Stimulated activated CD8-positive, alpha-beta memory T cell treated with anti-CD3 and anti-CD28 coated beads, Interleukin-12 subunit alpha, Interleukin-12 subunit beta, amount 100 ng/mL, for 1 hour (primary cell): ENCODE measurements around the gene YY1AP1.
"Not testable (repeated sequence)": the region's sequence is repeated elsewhere in the genome, so short reads cannot be mapped to it uniquely, and the experiment has no call there.

ENCODE experiments used
- DNase-seq: peaks from one replicate; pipeline ENCODE4 v3.0.0-alpha.2; 2020; ENCODE audit warnings: low read depth

The YY1AP1 gene

DNA sequence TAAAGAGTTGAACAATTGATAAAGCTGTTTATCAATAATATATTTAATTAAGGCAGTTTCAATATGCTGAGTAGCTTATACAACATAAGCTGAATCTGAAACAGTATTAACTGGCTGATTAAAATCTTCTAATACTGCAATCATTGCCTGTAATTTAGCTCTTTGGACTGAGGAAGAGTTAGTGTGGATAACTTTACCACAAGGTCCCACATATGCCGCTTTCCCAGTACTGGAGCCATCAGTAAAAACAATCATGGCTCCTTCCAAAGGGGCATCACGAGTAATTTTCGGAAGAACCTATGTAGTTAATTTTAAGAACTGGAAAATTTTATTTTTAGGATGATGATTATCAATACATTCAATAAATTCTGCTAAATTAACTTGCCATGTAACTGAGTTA lies 7.0 kb upstream of the YY1AP1 start:
- no peak for DNase-seq

DNA sequence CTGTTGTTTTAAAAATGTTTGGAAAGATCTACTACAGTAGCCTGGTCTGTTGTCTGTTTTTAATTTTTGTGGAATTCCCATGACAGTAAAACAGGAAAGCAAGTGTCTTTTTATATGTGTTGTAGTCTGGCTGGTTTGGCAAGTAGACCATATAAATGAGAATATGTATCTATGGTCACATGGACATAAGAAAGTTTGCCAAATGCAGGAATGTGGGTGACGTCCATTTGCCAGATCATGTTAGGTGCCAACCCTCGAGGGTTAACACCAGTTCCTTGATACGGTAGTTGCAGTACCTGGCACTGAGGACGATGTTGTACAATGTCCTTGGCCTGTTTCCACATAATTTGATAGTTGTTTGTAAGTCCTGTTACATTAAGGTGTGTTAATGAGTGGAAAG lies 6.5 kb upstream of the YY1AP1 start:
- DNase-seq = no peak

DNA sequence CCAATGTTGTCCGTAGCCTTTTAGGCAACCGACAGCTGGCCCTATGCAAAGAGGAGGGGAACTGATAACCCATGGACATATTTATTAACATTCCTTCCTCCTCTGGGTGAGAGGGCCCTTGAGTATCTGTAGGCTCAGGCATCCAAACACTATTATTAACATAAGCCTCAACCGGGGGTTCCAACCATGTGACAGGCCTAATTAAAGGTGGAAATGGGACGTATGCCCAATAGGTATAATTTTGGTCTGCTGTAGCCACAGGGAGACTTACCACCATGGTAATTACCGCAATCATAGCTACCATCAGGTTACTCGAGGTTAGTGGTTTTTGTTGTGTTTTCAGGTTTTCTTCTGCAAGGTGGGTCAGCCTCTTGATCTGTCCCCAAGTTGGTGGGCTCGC lies 5.6 kb upstream of the YY1AP1 start:
- DNase-seq = no peak

DNA sequence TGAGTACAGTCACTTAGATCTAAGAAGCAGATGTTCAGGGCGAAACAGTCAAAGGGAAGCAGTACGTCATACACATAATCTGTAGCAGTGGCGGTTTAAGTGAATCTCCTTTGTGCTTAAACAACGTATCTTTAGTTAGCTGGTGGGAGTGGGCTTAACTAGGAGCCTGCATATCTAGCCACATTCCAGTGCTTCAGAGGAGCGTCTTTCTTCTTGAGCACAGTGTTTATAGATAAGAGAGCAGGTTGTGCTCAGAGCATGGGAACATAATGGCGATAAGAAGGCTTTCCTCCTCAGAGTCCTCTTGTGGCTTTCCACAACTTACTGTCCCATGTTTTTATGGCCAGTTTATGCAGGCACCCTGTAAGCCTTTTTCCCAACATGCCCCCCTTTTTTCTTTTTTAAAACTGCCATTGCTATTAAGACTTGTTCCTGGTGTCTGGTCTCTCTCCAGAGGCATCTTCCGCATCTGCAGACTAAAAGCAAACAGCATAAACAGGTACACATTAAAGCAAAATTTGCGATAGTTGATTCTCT lies 3.5 kb upstream of the YY1AP1 start:
- DNase-seq = no peak

DNA sequence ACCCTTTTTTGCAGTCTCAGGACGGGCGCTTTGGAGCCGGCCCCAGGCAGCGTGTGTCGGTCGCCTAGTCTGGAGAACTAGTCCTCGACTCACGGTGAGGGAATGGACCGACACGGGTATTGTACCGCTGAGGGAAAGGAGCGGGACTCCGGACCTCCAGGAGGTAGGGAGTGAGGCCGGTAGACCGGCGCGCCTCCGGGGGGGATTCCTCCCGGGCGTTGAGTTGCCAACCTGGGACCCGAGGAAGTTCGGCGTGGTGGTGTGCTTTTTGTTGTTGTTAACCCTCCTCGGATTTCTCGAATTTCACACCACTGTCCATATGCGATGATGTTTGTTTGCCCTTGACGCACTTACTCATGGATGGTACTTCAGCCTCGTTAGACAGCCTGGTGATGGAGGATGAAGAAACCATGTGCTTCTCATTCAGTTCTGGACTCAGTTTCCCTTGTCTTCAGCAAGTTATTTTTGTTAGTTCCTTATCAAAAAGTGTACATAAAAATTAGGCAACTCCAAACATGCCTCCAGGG lies 570 bp upstream of the YY1AP1 start, which contains the start of gene DAP3:
TSS of gene DAP3 (plus strand) at position 11 of the 527 bp plus-strand sequence. CDS start 20,689 bp downstream, outside the sequence.
- not testable (repeated sequence) for DNase-seq

DNA sequence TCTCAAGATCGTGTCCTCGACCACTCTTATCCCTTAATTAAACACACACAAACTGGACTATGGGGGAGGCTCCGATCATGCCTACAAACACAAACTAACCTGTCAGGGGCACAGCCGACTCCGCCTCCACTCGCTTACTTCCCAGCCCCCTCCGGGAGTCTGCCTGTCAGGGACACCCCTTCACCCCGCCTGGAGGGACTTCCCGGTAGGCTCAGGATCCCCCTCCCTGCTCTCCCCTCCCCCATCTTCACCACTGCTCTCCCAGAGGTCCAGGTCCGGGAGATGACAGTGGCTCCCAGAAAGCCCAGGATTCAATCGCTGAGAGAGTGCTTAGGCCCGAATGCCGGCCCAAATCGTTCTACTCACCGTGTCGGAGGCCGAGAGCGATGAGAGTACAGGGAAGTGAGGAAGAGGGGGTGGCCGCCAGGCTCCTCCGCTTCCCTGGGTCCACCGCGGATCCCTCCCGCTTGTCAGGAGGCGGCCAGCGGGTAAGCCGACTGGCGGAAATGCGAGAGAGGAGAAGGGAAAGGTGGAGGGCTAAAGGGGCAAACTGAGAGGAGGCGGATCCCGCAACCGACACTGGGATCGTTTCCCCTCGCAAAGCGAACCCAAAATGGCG lies 760 bp downstream of the YY1AP1 start:
- DNase-seq = peak; percentile 5

DNA sequence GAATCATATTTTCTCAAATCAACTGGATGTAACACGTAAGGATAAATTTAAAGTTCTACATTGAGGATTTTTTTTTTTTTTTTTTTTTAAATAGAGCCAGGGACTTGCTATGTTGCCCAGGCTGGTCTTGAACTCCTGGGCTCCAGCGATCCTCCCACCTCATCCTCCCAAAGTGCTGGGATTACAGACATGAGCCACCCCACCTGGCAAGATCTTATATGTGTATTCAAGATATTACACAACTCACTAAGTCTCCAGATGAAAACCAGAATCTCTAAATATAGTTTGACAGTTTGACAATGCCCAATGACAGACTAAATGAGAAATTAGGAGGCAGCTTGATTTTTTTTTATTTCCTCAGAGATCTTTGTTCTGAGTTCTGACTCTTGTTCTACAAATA lies 6.8 kb downstream of the YY1AP1 start:
- no peak for DNase-seq

DNA sequence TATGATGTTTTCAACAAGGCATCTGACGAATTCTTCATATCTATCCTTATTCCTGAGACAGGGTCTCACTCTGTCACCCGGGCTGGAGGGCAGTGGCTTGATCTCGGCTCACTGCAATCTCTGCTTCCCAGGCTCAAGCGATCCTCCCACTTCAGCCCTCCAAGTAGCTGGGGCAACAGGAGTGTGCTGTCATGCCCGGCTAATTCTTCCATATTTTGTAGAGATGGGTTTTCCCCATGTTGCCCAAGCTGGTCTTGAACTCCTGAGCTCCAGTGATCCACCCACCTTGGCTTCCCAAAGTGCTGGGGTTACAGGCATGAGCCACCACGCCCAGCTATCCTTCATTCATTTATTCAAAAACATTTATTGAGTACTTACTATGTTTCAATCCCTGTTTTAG lies 8.0 kb downstream of the YY1AP1 start:
- no peak for DNase-seq

DNA sequence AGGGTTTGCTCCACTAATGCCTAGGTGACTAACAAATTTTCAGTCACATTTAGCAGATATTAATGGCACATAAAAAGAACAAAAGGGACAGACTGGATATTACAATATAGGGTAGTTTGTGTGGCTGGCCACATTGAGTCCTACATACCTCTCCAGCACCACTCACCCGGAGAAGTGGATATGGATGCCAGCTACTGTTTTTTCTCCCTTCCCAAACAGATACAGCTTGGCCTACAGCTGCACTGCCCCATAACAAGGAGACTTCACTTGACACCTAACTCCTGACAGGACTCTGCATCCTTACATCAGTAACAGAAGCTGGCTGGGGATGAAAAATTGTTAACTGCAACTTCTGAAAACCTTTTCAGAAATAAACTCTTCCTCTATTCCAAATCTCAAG lies 9.6 kb downstream of the YY1AP1 start:
- DNase-seq = not testable (repeated sequence)

DNA sequence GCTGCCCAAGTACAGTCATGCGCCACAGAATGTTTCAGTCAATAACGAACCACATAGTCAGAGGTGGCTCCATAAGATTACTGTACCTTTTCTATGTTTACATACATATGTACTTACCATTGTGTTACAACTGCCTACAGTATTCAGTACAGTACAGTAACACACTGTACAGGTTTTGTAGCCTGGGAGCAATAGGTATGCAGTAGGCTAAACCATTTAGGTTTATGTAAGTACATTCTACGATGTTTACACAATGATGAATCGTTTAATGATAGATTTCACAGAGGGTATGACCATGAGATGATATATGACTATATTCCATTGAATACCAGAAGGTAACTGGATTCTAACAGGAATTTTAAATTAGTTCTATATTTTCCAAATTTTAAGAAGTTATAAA lies 10.5 kb downstream of the YY1AP1 start:
- DNase-seq = no peak

DNA sequence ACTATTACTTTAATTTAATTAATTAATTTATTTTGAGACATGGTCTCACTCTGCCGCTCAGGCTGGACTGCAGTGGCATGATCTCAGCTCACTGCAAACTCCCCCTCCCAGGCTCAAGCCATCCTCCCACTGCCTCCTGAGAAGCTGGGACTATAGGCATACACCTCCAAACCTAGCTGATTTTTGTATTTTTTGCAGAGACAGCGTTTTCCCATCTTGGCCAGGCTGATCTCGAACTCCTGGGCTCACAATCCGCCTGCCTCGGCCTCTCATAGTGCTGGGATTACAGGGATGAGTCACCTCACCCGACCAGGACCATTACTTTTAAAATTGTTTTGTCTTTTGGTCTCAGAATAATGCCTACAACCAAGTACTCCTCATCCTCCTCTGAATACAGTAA lies 15.6 kb downstream of the YY1AP1 start:
- DNase-seq = no peak

DNA sequence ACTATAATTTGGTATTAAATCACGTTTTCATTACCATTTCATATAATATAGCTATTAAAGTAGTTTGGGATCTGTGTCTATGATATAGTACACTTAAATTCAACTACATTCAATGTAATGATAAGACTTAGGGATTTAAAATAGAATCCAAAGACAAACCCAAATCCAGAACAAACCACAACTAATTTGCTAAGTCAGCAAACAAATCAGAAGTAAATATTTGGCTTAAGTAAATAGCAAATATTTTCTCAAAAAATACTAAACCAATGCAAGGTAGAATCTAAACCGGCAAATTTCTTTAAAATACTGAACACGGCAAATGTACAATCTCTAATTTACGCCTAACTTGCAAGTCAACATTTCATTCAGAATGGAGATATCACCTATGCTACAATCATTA lies 16.8 kb downstream of the YY1AP1 start:
- no peak for DNase-seq

DNA sequence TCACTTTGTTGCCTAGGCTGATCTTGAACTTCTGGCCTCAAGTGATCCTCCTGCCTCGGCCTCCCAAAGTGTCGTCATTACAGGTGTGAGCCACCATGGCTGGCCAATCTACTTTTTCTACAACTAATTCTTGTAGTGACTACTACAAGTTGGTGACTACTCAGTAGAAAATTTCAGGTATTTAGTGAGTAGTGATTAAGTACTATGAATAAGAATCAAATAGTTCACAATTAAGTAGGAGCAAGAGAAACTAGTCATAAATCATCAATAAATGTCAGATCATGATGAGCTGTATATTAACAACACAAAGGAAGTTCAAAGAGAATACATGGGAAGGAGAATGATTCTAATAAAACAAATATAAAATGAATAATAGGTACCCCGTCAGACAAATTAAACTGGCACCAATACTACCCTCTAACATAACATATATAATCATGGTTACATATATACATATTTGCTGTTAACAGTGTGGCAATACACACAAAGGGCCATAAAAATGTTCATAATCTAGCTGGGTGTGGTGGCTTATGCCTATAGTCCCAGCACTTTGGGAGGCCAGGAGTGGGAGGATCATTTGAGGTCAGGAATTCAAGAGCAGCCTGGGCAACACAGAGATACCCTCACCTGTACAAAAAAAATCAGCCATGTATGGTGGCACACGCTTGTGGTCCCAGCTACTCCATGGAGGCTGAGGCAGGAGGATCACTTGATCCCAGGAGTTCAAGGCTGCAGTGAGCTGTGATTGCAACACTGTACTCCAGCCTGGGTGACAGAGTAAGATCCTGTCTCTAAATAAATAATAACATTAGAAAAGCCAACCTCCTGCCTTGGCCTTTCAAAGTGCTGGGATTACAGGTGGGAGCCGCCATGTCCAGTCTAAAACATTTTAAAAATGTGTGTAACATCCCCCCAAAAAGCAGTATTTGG lies 19.1 kb downstream of the YY1AP1 start:
- DNase-seq = no peak

DNA sequence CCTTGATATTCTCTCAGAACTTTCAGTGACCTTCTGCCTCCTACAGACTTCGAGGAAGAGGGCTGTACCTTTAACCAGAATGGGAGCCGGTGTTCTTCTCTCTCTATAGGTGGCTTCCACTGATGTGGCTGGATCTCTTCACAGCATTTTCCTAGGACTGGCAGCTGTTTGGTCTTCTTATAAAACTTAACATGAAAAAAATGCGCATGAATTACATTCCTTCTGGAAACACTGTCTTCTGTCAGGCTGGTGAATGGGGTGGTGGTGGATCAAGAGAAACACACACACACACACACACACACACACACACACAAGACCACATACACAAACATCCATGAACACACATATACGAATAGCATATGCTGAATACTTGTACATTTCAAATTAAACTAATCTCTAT lies 27.3 kb downstream of the YY1AP1 start:
- not testable (repeated sequence) for DNase-seq

DNA sequence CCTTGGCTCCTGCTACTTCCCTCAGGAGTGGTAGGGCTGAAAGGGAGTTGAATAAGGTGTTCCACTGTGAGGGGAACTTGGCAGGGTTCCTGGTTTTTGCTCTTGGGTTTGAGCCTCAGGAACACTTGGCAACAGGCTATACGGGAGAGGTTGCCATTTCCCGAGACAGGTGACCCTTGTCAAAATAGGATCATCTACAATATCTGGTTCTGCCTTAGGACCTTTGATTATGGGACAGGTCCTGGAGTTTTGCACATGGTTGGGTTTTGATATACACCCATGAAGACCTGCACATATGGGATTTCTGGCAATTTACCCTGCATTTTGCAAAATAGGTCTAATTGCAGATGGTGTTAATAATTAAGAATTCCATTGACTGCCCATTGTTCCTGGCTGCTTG lies 31.1 kb downstream of the YY1AP1 start:
- no peak for DNase-seq

DNA sequence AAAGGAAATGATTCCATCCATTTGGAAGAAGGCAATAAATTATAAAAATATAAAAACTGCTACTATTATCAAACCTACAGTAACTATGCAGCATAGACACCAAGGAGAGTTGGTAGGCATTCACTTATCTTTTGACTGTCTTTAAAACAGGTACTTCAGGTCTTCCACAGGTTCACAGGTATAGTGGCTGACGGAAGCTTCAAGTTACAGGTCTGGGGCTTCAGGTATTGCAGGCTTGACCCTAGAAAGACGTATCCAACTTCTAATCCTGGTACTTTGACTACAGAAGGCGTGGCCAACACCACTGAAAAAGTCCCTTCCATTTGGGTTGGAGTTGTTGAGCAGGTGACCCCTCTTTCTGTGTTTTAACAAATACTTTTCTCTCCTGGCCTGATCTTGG lies 35.6 kb downstream of the YY1AP1 start:
- DNase-seq = no peak

DNA sequence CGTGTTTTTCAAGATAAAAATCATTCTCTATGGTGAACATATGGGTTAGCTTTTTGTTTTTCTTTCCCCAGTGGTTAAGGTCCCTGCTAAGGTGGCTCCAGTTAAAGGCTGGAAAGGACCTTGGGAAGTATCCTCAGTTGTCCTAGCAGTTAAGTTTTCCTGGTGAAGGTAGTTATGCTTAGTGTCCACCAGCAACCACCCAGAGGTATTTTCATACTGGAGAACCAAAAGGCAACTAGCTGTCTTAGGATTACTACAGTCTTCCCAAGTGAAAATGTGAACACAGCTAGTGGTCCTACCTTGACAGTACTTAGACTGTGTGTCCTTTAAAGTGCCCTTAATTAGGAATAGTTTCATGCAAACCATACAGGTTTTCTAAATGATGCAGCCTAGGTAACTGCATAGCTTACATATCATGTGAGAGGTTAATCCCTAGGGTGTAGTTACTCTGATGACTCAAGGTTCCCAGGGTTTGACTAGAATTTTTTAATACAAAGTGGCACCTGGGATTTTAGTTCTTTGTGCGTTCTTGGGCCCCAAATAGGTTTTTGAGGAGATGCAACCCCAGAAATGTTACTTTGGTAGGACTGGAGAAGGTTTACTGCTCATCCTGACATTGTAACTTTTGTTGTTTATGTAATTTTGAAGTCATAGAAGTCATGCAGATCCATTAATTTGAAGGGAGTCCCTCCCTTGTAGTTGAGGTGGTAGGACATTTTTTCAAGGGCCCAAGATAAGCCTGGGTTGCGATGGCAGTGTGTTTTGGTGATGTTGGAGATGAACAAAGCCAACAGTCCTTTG lies 36.5 kb downstream of the YY1AP1 start:
- DNase-seq = no peak

DNA sequence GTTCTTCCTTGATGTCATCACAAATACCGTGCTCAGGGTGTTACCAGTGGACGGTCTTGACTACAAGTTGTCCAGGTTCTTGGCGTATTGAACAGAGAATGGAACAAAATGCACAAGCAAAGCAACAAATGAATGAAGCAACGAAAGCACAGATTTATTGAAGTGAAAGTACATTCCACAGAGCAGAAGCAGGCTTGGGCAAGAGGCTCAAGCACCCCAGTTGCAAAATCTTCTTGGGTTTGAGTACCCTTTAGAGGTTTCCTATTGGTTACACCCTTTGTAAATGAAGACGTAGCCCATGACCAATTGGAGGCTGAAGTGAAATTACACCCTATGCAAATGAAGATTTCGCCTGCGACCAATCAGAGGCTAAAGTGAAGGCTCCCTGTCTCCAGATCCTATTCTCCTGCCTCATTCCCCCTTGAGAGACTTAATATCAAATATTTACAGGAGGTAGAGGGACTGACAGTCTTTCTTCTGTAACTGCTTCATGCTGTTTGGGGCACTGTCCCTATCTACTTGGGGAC lies 38.3 kb downstream of the YY1AP1 start:
- no peak for DNase-seq

DNA sequence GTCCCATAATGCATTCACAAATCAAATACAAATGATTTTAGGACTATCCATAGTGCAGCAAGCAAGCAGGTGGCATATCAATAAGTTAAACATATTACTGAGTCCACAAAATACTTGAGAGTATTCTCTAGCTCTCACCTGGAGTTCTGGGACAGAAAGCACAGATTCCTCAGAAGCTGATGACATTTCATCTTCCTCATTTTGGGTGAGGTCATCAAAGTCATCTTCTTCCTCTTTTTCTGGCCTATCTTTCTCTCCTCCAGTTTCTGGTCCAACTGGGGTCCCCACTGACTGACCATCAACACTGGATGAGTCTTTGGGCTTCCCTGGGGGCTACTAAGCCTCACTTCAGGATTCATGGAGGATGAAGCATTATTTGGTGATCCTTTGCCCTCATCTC lies 38.9 kb downstream of the YY1AP1 start:
- no peak for DNase-seq

DNA sequence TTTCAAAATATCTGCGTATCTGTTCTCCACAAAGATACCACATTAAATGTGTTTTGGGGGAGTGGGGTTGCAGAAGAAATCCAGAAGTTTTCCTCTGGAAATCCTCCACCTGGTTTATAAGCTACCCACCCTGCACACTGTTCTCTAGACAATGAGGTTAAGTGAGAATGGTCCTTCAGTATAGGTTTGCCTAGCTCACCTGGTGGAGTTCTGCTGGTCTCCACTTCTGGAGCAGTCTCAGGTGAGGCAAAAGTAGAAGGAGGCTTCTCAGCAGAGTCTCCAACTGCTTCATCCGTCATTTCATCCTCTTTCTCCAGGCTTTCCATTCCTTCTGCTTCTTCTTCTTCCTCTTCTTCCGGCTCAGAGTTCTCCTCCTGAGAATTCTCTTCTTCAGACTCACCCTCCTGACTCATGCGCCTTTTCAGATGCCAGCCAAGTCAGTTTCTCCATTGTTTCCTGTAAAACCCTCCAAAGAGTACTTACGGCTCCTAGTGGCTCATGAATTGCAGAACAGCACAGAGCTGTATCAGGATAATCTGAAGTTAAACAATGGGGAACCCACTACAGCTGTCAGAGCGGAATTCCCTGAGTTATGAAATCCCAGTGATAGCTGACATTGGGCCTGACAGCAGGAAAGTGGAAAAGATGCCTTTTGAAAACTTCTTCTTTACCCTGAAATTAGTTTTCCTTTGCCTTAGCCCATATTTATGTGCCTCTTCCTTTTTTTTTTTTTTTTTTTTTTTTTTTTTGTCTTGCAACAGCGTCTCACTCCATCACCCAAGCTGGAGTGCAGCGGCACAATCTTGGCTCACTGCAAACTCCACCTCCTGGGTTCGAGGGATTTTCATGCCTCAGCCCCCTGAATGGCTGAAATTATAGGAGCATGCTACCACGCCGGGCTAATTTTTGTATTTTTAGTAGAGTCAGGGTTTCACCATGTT lies 40.1 kb downstream of the YY1AP1 start:
- no peak for DNase-seq

DNA sequence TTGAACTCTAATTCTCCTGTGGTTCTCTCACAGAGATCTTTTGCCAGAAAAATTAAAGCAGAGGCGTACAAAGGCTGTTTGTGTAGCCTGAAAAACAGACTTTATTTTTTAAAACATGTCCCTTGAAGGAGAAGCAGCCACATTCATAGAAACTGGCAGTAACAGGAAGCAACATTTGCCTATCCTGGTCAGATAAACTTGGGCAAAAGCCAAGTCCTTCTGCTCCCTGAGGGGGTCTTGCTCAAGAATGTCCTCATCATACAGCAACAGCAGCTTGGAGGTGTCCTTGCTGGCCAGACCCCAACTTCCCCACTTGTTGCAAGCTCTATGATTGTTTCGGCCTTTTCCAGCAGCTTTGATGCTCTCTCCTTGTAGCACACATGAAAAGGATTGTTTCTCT lies 42.3 kb downstream of the YY1AP1 start:
- DNase-seq = no peak
